Activated gamma-delta T cell (primary cell): Measurements from ENCODE around the gene SYNRG.

Experiments
- DNase-seq: peaks from one replicate; lab custom pipeline; 2025; lab: John Stamatoyannopoulos, UW

Gene SYNRG

GRCh38 chr17:37598145-37598544 lies 11.1 kb downstream of the SYNRG start:
- no peak for DNase-seq

- DNase-seq: no peak
Measured at GRCh38 chr17:37592291-37592690, 16.9 kb downstream of the SYNRG start.

- no peak for DNase-seq
Measured at GRCh38 chr17:37585066-37585465, 24.2 kb downstream of the SYNRG start.

- no peak for DNase-seq
Measured at GRCh38 chr17:37576281-37576680, 32.9 kb downstream of the SYNRG start.

GRCh38 chr17:37574427-37574826 lies 34.8 kb downstream of the SYNRG start:
- DNase-seq: no peak

- no peak for DNase-seq
Measured at GRCh38 chr17:37571674-37572073, 37.5 kb downstream of the SYNRG start.

- no peak for DNase-seq
Measured at GRCh38 chr17:37570527-37571093, 38.6 kb downstream of the SYNRG start.

GRCh38 chr17:37568350-37569053 lies 40.7 kb downstream of the SYNRG start:
- no peak for DNase-seq

GRCh38 chr17:37567538-37567937 lies 41.7 kb downstream of the SYNRG start:
- DNase-seq: no peak

- no peak for DNase-seq
Measured at GRCh38 chr17:37567137-37567536, 42.1 kb downstream of the SYNRG start.

- no peak for DNase-seq
Measured at GRCh38 chr17:37564252-37564651, 45.0 kb downstream of the SYNRG start.

GRCh38 chr17:37562016-37562745 lies 47.0 kb downstream of the SYNRG start:
- DNase-seq: no peak

GRCh38 chr17:37558299-37558698 lies 50.9 kb downstream of the SYNRG start:
- DNase-seq: no peak

GRCh38 chr17:37557482-37557881 lies 51.7 kb downstream of the SYNRG start:
- DNase-seq: no peak

- no peak for DNase-seq
Measured at GRCh38 chr17:37555386-37555785, 53.8 kb downstream of the SYNRG start.

- no peak for DNase-seq
Measured at GRCh38 chr17:37553401-37553966, 55.7 kb downstream of the SYNRG start.

- DNase-seq: no peak
Measured at GRCh38 chr17:37551788-37552187, 57.4 kb downstream of the SYNRG start.

GRCh38 chr17:37547986-37548385 lies 61.2 kb downstream of the SYNRG start:
- DNase-seq: no peak

GRCh38 chr17:37546302-37546701 lies 62.9 kb downstream of the SYNRG start:
- DNase-seq: no peak

- no peak for DNase-seq
Measured at GRCh38 chr17:37545486-37545885, 63.7 kb downstream of the SYNRG start.

GRCh38 chr17:37543637-37544052 lies 65.6 kb downstream of the SYNRG start:
- DNase-seq: no peak

- DNase-seq: no peak
Measured at GRCh38 chr17:37541880-37542660, 67.1 kb downstream of the SYNRG start.
